GM12878 (cell line): ENCODE data around the gene EPAS1. TPM values are rescaled to one million over a fixed set of nuclear protein-coding genes. Genes with fewer than 3 reads are reported as not detected.

ENCODE experiments used
- ATAC-seq: fragments of 200-7000 bp; cut with Tn5 transposase; 3 replicates; pipeline ENCODE4 v1.9.1; 2020; ENCODE audit warnings: mild to moderate bottlenecking, moderate library complexity
- BruUV-seq: library from RNA; stranded (reverse); fragments of 400-500 nt; replicated peaks from 2 replicates; lab custom pipeline; 2021; lab: Mats Ljungman, UMichigan
- CTCF ChIA-PET: fragments of 300-600 bp; sonication (Branson Sonifier 250); formaldehyde crosslinking; extraction: SDS; loops from one replicate; lab custom pipeline; 2021; ENCODE audit warnings: inconsistent platforms; lab: Yijun Ruan, JAX
- POLR2A ChIA-PET: fragments of 350-600 bp; formaldehyde crosslinking; extraction: SDS; loops from one replicate; lab custom pipeline; 2021; ENCODE audit warnings: inconsistent platforms; lab: Charles Lee
- RAD21 ChIA-PET: fragments of 300-600 bp; sonication (Branson Sonifier 250); formaldehyde crosslinking; loops from one replicate; lab custom pipeline; 2023; ENCODE audit warnings: antibody characterized with exemption; ENCODE audit not compliant: unreplicated experiment; lab: Charles Lee
- SMC1A ChIA-PET: fragments of 300-600 bp; sonication (Branson Sonifier 250); formaldehyde crosslinking; loops from one replicate; lab custom pipeline; 2023; ENCODE audit not compliant: unreplicated experiment, uncharacterized antibody; lab: Charles Lee
- DNase-seq: peaks from one replicate; pipeline ENCODE4 v3.0.0-alpha.2; 2011; ENCODE audit warnings: low read depth, low spot score
- FAIRE-seq: peaks from 3 replicates; lab custom pipeline; 2011; peaks lifted over from hg19 to GRCh38; lab: Jason Lieb, UNC
- H2AFZ ChIP-seq: 2 replicates; pipeline ENCODE4 v1.6.0; 2011; ENCODE audit warnings: low read depth, low read length, control low read depth; ENCODE audit not compliant: control insufficient read depth
- H3K27ac ChIP-seq: 2 replicates; pipeline ENCODE4 v1.5.1; 2011; ENCODE audit warnings: control low read depth; ENCODE audit not compliant: control insufficient read depth, insufficient read depth
- H3K27me3 ChIP-seq, 2 experiments: replicated peaks in 1 of 2; 2 replicates each; pipeline versions ENCODE4 v1.6.0 to v1.6.1; 2011; ENCODE audit warnings: low read length in 1 of 2; ENCODE audit not compliant: control insufficient read depth in 2 of 2, insufficient read depth in 2 of 2
- H3K36me3 ChIP-seq, 2 experiments: 2 replicates each; pipeline ENCODE4 v1.5.1; 2011; ENCODE audit warnings: low read length in 1 of 2; ENCODE audit not compliant: control insufficient read depth in 2 of 2, insufficient read depth in 2 of 2
- H3K4me1 ChIP-seq: 2 replicates; pipeline ENCODE4 v1.6.1; 2011; ENCODE audit warnings: mild to moderate bottlenecking, low read length, moderate library complexity, mixed read lengths; ENCODE audit not compliant: control insufficient read depth, insufficient read depth
- H3K4me2 ChIP-seq: 2 replicates; pipeline ENCODE4 v1.6.0; 2011; ENCODE audit warnings: control low read depth; ENCODE audit not compliant: control insufficient read depth, insufficient read depth
- H3K4me3 ChIP-seq: fragments of 200-600 bp; sonication (generic); 2 replicates; pipeline ENCODE4 v1.5.1; 2016
- H3K79me2 ChIP-seq: 2 replicates; pipeline ENCODE4 v1.6.0; 2011; ENCODE audit warnings: low read length; ENCODE audit not compliant: control insufficient read depth, insufficient read depth
- H3K9ac ChIP-seq: 2 replicates; pipeline ENCODE4 v1.8.0; 2011; ENCODE audit warnings: low read length, control low read depth, mixed read lengths; ENCODE audit not compliant: control insufficient read depth, insufficient read depth
- H3K9me3 ChIP-seq: replicated peaks from 3 replicates; pipeline ENCODE4 v1.5.1; 2011; ENCODE audit warnings: mild to moderate bottlenecking, low read length; ENCODE audit not compliant: control insufficient read depth, insufficient read depth
- H4K20me1 ChIP-seq: 2 replicates; pipeline ENCODE4 v1.6.0; 2011; ENCODE audit not compliant: control insufficient read depth, insufficient read depth
- KAT2A ChIP-seq: conservative IDR thresholded peaks from 2 replicates; pipeline ENCODE4 v1.6.1; 2011; ENCODE audit warnings: low read depth, low read length; ENCODE audit not compliant: control insufficient read depth
- RELA ChIP-seq: fragments of 450-650 bp; IDR thresholded peaks from 2 replicates; pipeline ENCODE4 v1.8.0; 2014; ENCODE audit warnings: borderline replicate concordance; ENCODE audit not compliant: partially characterized antibody
- SMARCA5 ChIP-seq: fragments of 450-650 bp; IDR thresholded peaks from 2 replicates; pipeline ENCODE4 v1.6.1; 2017; ENCODE audit warnings: mild to moderate bottlenecking
- STAT3 ChIP-seq: IDR thresholded peaks from 2 replicates; pipeline ENCODE4 v1.6.1; 2011; ENCODE audit warnings: low read depth, low read length, improper control_type of control experiment
- TCF3 ChIP-seq: IDR thresholded peaks from 2 replicates; pipeline ENCODE4 v1.6.1; 2012; ENCODE audit warnings: low read depth, mild to moderate bottlenecking, low read length, borderline replicate concordance; ENCODE audit not compliant: insufficient read depth
- ZNF274 ChIP-seq: IDR thresholded peaks from one replicate; pipeline ENCODE4 v1.8.0; 2011; ENCODE audit not compliant: insufficient read length, insufficient read depth
- WGBS: methylation state at CpG from one replicate; pipeline ENCODE4 v1.1.6; 2016; ENCODE audit warnings: low lambda C conversion rate; ENCODE audit not compliant: insufficient replicate concordance, insufficient coverage; ENCODE audit errors: missing lambda C conversion rate; 5-methylcytosine and 5-hydroxymethylcytosine counted together
- in situ Hi-C: fragments of 300-500 bp; cut with MboI; formaldehyde crosslinking; loops from 9 replicates; pipeline ENCODE4 v1.14.3; 2018; ENCODE audit warnings: mixed read lengths
- intact Hi-C: fragments of 100-400 bp; cut with micrococcal nuclease; formaldehyde crosslinking; loops from one replicate; pipeline ENCODE4 v1.14.2; 2022; ENCODE audit not compliant: unreplicated experiment
- polyA plus RNA-seq, 11 experiments: library from polyadenylated mRNA; depleted of rRNA in 4 of 11; unstranded in 6 of 11; stranded (reverse) in 5 of 11; fragments of >200 nt; fragmentation: Nextera tagmentation in 4 of 11; fragmentation: Illumina TruSeq in 1 of 11; extraction: Ambion mirVana in 4 of 11; extraction: Trizol in 1 of 11; gene quantifications; 1 replicate in 1 of 11; 2 replicates in 10 of 11; pipeline versions ENCODE4 v1.2.1 to v1.2.3, GENCODE V29; 2011 to 2016; ENCODE audit warnings: inconsistent platforms in 2 of 11, missing spikeins in 2 of 11, low read depth in 1 of 11
- total RNA-seq, 4 experiments: library from RNA; depleted of rRNA in 3 of 4; stranded (reverse); fragments of >200 nt in 3 of 4; fragmentation: Illumina TruSeq in 1 of 4; extraction: Trizol in 1 of 4; gene quantifications; 2 replicates each; pipeline versions ENCODE4 v1.2.1 to v1.2.3, GENCODE V29; 2013 to 2021
- TF ChIP-seq, protein P1 (sequence below): fragments of 450-650 bp; IDR thresholded peaks from 2 replicates; pipeline ENCODE4 v1.6.1; 2018; ENCODE audit warnings: borderline replicate concordance, mild to moderate bottlenecking; ENCODE audit not compliant: partially characterized antibody
- TF ChIP-seq, protein P2 (sequence below): fragments of 450-650 bp; formaldehyde crosslinking; IDR thresholded peaks from 2 replicates; pipeline ENCODE4 v1.5.0; 2022; ENCODE audit warnings: mild to moderate bottlenecking, missing genetic modification characterization
- TF ChIP-seq, protein P3 (sequence below): IDR thresholded peaks from 2 replicates; pipeline ENCODE4 v1.6.1; 2011; ENCODE audit warnings: borderline replicate concordance, low read depth, mild to moderate bottlenecking, moderate library complexity, low read length; ENCODE audit not compliant: insufficient read depth, poor library complexity, severe bottlenecking
- TF ChIP-seq, protein P4 (sequence below): fragments of 450-650 bp; IDR thresholded peaks from 2 replicates; pipeline ENCODE4 v1.6.1; 2016; ENCODE audit warnings: mild to moderate bottlenecking
- TF ChIP-seq, protein P5 (sequence below): fragments of 450-650 bp; IDR thresholded peaks from 2 replicates; pipeline ENCODE4 v1.6.1; 2017; ENCODE audit warnings: mild to moderate bottlenecking, moderate library complexity

Gene EPAS1
- total and polyA plus RNA-seq, 10 of the 15 experiments (the other 5 are each of a cell fraction or from before 2014, with no cell fraction given): 0.11 to 22.0 (median 1.3) TPM; not detected in 1

DNA sequence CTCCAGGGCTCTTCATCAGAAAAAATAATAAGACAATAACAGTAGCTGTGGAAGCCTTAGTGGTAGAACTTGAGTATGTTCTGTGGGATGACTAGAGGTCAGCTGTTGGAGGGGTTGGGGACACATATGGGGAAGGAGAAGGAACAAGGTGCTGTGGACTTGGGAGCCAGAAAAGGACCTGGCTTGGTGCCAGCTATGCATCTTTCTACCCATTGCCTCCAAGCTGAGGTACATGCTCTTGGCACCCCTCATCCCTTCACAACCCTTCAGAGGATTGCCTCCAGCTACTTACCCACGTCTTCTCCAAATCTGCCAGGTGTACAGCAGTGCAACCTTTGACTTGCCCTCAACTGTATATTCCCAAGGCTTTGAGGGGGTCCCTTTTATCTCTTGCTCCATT lies 15.3 kb upstream of the EPAS1 start:
- no peak for DNase-seq
- CTCF ChIA-PET: interaction anchor here (0.9 kb wide), 1 partner anchor 12 kb away, joined by 3 read pairs; no protein-coding TSS in a partner anchor
- TF ChIP-seq, protein P1, sequence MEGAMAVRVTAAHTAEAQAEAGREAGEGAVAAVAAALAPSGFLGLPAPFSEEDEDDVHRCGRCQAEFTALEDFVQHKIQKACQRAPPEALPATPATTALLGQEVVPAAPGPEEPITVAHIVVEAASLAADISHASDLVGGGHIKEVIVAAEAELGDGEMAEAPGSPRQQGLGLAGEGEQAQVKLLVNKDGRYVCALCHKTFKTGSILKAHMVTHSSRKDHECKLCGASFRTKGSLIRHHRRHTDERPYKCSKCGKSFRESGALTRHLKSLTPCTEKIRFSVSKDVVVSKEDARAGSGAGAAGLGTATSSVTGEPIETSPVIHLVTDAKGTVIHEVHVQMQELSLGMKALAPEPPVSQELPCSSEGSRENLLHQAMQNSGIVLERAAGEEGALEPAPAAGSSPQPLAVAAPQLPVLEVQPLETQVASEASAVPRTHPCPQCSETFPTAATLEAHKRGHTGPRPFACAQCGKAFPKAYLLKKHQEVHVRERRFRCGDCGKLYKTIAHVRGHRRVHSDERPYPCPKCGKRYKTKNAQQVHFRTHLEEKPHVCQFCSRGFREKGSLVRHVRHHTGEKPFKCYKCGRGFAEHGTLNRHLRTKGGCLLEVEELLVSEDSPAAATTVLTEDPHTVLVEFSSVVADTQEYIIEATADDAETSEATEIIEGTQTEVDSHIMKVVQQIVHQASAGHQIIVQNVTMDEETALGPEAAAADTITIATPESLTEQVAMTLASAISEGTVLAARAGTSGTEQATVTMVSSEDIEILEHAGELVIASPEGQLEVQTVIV: no peak
- TF ChIP-seq RELA (no peak), STAT3 (no peak), ZNF274 (no peak), TCF3 (no peak), SMARCA5 (no peak), KAT2A (no peak)
- TF ChIP-seq, protein P2, sequence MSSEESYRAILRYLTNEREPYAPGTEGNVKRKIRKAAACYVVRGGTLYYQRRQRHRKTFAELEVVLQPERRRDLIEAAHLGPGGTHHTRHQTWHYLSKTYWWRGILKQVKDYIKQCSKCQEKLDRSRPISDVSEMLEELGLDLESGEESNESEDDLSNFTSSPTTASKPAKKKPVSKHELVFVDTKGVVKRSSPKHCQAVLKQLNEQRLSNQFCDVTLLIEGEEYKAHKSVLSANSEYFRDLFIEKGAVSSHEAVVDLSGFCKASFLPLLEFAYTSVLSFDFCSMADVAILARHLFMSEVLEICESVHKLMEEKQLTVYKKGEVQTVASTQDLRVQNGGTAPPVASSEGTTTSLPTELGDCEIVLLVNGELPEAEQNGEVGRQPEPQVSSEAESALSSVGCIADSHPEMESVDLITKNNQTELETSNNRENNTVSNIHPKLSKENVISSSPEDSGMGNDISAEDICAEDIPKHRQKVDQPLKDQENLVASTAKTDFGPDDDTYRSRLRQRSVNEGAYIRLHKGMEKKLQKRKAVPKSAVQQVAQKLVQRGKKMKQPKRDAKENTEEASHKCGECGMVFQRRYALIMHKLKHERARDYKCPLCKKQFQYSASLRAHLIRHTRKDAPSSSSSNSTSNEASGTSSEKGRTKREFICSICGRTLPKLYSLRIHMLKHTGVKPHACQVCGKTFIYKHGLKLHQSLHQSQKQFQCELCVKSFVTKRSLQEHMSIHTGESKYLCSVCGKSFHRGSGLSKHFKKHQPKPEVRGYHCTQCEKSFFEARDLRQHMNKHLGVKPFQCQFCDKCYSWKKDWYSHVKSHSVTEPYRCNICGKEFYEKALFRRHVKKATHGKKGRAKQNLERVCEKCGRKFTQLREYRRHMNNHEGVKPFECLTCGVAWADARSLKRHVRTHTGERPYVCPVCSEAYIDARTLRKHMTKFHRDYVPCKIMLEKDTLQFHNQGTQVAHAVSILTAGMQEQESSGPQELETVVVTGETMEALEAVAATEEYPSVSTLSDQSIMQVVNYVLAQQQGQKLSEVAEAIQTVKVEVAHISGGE: no peak
- TF ChIP-seq, protein P3, sequence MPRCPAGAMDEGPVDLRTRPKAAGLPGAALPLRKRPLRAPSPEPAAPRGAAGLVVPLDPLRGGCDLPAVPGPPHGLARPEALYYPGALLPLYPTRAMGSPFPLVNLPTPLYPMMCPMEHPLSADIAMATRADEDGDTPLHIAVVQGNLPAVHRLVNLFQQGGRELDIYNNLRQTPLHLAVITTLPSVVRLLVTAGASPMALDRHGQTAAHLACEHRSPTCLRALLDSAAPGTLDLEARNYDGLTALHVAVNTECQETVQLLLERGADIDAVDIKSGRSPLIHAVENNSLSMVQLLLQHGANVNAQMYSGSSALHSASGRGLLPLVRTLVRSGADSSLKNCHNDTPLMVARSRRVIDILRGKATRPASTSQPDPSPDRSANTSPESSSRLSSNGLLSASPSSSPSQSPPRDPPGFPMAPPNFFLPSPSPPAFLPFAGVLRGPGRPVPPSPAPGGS: no peak
- TF ChIP-seq, protein P4, sequence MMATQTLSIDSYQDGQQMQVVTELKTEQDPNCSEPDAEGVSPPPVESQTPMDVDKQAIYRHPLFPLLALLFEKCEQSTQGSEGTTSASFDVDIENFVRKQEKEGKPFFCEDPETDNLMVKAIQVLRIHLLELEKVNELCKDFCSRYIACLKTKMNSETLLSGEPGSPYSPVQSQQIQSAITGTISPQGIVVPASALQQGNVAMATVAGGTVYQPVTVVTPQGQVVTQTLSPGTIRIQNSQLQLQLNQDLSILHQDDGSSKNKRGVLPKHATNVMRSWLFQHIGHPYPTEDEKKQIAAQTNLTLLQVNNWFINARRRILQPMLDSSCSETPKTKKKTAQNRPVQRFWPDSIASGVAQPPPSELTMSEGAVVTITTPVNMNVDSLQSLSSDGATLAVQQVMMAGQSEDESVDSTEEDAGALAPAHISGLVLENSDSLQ: no peak
- TF ChIP-seq, protein P5, sequence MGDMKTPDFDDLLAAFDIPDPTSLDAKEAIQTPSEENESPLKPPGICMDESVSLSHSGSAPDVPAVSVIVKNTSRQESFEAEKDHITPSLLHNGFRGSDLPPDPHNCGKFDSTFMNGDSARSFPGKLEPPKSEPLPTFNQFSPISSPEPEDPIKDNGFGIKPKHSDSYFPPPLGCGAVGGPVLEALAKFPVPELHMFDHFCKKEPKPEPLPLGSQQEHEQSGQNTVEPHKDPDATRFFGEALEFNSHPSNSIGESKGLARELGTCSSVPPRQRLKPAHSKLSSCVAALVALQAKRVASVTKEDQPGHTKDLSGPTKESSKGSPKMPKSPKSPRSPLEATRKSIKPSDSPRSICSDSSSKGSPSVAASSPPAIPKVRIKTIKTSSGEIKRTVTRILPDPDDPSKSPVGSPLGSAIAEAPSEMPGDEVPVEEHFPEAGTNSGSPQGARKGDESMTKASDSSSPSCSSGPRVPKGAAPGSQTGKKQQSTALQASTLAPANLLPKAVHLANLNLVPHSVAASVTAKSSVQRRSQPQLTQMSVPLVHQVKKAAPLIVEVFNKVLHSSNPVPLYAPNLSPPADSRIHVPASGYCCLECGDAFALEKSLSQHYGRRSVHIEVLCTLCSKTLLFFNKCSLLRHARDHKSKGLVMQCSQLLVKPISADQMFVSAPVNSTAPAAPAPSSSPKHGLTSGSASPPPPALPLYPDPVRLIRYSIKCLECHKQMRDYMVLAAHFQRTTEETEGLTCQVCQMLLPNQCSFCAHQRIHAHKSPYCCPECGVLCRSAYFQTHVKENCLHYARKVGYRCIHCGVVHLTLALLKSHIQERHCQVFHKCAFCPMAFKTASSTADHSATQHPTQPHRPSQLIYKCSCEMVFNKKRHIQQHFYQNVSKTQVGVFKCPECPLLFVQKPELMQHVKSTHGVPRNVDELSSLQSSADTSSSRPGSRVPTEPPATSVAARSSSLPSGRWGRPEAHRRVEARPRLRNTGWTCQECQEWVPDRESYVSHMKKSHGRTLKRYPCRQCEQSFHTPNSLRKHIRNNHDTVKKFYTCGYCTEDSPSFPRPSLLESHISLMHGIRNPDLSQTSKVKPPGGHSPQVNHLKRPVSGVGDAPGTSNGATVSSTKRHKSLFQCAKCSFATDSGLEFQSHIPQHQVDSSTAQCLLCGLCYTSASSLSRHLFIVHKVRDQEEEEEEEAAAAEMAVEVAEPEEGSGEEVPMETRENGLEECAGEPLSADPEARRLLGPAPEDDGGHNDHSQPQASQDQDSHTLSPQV: no peak

More for the DNA sequence above, 15.3 kb upstream of the EPAS1 start:
- FAIRE-seq (no peak), ATAC-seq (no peak)
- Histone ChIP-seq H3K4me1 (no peaks in the 10 kb centered on the region), H3K9ac (no peak overlapping the region), H4K20me1 (no peaks in the 10 kb centered on the region), H3K27me3 (no peaks in the 10 kb centered on the region), H3K9me3 (no peaks in the 10 kb centered on the region), H3K36me3 (no peaks in the 10 kb centered on the region), H3K27ac (no peak overlapping the region), H3K4me2 (no peak overlapping the region), H3K79me2 (no peaks in the 10 kb centered on the region), H3K4me3 (no peak overlapping the region), H2AFZ (no peak overlapping the region)
- in situ Hi-C loops: no loop called here
- RAD21 ChIA-PET: no interaction called here
- WGBS: 0% methylated on average over 1 of the region's 1 CpG
- no TSS peak for BruUV-seq
- intact Hi-C loops: no loop called here
- POLR2A ChIA-PET: no interaction called here
- SMC1A ChIA-PET: interaction anchor here (1.2 to 2.1 kb wide), 2 partner anchors 12 to 191 kb away, joined by 3 to 8 read pairs; no protein-coding TSS in a partner anchor
